PC-3 (cell line): ENCODE data around the gene DNAL1.

Experiments
- CTCF ChIP-seq: fragments of 300-600 bp; sonication (generic); conservative IDR thresholded peaks from 2 replicates; pipeline ENCODE4 v1.5.1; 2017; ENCODE audit warnings: antibody characterized with exemption, low read depth, mild to moderate bottlenecking, low read length
- EZH2 ChIP-seq: fragments of 300-600 bp; sonication (generic); IDR thresholded peaks from one replicate; pipeline ENCODE4 v1.6.1; 2017; ENCODE audit warnings: antibody characterized with exemption, mild to moderate bottlenecking, low read length; ENCODE audit not compliant: unreplicated experiment
- EZH2phosphoT487 ChIP-seq: fragments of 300-600 bp; sonication (generic); IDR thresholded peaks from 2 replicates; pipeline ENCODE4 v1.6.1; 2018; ENCODE audit warnings: mild to moderate bottlenecking, antibody characterized with exemption, low read length, borderline replicate concordance

GRCh38 chr14:73685328-73685727 is 40.5 kb downstream of the DNAL1 start:
- no peak for TF ChIP-seq CTCF
- TF ChIP-seq EZH2, result no peak
- no peak for TF ChIP-seq EZH2phosphoT487
